Rectal smooth muscle tissue (tissue), 1 donor: ENCODE results near the gene SIRPD.

ENCODE experiments used
- H3K27ac ChIP-seq: one replicate; pipeline ENCODE4 v1.7.0; 2013; ENCODE audit warnings: low read depth, low read length, inconsistent platforms
- H3K27me3 ChIP-seq: one replicate; pipeline ENCODE4 v1.7.0; 2013; ENCODE audit warnings: low read length; ENCODE audit not compliant: control insufficient read depth, insufficient read depth
- H3K36me3 ChIP-seq: one replicate; pipeline ENCODE4 v1.7.0; 2013; ENCODE audit warnings: low read length; ENCODE audit not compliant: control insufficient read depth, insufficient read depth
- H3K4me1 ChIP-seq: one replicate; pipeline ENCODE4 v1.7.0; 2013; ENCODE audit warnings: low read length; ENCODE audit not compliant: control insufficient read depth, insufficient read depth
- H3K4me3 ChIP-seq: one replicate; pipeline ENCODE4 v1.7.0; 2013; ENCODE audit warnings: low read length
- H3K9ac ChIP-seq: one replicate; pipeline ENCODE4 v1.7.0; 2013; ENCODE audit warnings: low read length

Gene SIRPD

DNA sequence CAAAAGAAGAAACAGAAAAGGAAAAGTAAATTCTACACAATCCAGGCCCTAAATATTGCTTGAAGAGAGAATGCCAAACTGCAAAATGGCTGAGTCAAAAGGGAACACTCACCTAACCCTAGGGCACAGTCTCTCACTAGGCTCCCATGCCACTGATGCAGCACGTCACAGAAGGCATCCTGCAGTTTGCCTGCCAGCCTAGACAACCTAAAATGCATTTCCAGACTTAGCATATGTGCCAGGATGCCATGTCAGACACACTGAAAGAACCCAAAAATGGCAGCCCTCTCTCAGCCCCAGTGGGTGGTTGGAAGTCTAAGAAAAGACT, 10.6 kb upstream of the SIRPD start:
- no peak overlapping the region for H3K4me3 ChIP-seq
- no peaks in the 10 kb centered on the region for H3K36me3 ChIP-seq
- no peaks in the 10 kb centered on the region for H3K27me3 ChIP-seq
- H3K4me1 ChIP-seq, result no peaks in the 10 kb centered on the region
- no peak overlapping the region for H3K27ac ChIP-seq
- H3K9ac ChIP-seq, result no peak overlapping the region

- no peak overlapping the region for H3K27ac ChIP-seq
- no peak overlapping the region for H3K4me3 ChIP-seq
- no peak overlapping the region for H3K9ac ChIP-seq
- H3K27me3 ChIP-seq, result no peaks in the 10 kb centered on the region
- H3K36me3 ChIP-seq, result no peaks in the 10 kb centered on the region
- no peaks in the 10 kb centered on the region for H3K4me1 ChIP-seq
Observed at GRCh38 chr20:1567392-1568162, 10.1 kb upstream of the SIRPD start.

DNA sequence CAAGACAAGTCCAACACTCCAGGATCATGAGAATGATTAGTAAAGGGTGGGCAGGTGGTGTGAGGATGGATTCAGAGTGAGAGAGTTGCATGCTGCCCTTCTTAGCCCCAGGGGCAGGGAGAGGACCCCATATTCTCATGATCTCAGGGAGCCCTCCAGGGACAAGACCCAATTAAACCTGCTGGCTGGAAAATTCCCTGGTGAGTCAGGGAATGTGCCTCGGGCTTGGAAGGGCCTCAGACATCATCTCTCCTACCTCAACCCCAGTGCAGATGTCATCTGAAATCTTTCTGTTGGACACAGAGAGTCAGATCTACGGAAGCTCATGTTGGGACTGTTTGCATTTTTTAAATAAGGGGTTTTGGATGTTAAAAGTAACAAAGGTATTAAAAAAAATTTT, 9.2 kb upstream of the SIRPD start:
- H3K36me3 ChIP-seq, result no peaks in the 10 kb centered on the region
- H3K9ac ChIP-seq, result no peak overlapping the region
- H3K4me3 ChIP-seq, result no peak overlapping the region
- H3K27me3 ChIP-seq, result no peaks in the 10 kb centered on the region
- H3K27ac ChIP-seq, result no peak overlapping the region
- H3K4me1 ChIP-seq, result no peaks in the 10 kb centered on the region

DNA sequence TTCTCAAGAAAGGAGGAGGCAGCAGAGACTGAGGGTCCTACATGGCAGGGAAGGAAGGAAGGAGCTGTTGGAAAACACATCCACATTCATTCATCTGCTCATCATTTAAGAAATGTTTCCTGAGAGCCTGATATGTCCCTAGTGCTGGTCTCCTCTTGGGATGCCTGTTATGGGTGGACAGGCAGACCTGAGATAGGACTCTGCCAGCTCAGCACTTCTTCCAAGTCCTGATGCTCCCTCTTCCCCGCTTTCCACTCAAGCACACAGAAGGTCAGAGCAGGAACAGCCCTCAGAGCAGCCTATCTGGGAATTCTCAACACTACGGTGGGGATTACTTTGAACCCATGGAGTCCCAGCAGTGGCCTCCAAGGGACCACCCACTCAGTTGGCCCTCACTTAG, 8.0 kb upstream of the SIRPD start:
- H3K27me3 ChIP-seq, result no peaks in the 10 kb centered on the region
- H3K9ac ChIP-seq, result no peak overlapping the region
- H3K4me1 ChIP-seq, result no peaks in the 10 kb centered on the region
- H3K4me3 ChIP-seq, result no peak overlapping the region
- H3K27ac ChIP-seq, result no peak overlapping the region
- no peaks in the 10 kb centered on the region for H3K36me3 ChIP-seq

- Histone ChIP-seq H3K9ac (no peak overlapping the region), H3K4me3 (no peak overlapping the region), H3K4me1 (no peaks in the 10 kb centered on the region), H3K36me3 (no peaks in the 10 kb centered on the region), H3K27ac (no peak overlapping the region), H3K27me3 (no peaks in the 10 kb centered on the region)
Observed at GRCh38 chr20:1563598-1563997, 6.1 kb upstream of the SIRPD start.

GRCh38 chr20:1562622-1563021, 5.1 kb upstream of the SIRPD start:
- no peaks in the 10 kb centered on the region for H3K4me1 ChIP-seq
- no peaks in the 10 kb centered on the region for H3K27me3 ChIP-seq
- H3K4me3 ChIP-seq, result no peak overlapping the region
- no peak overlapping the region for H3K27ac ChIP-seq
- no peak overlapping the region for H3K9ac ChIP-seq
- no peaks in the 10 kb centered on the region for H3K36me3 ChIP-seq

GRCh38 chr20:1561350-1561749, 3.8 kb upstream of the SIRPD start:
- no peak overlapping the region for H3K9ac ChIP-seq
- H3K4me3 ChIP-seq, result no peak overlapping the region
- no peaks in the 10 kb centered on the region for H3K27me3 ChIP-seq
- H3K4me1 ChIP-seq, result no peaks in the 10 kb centered on the region
- no peaks in the 10 kb centered on the region for H3K36me3 ChIP-seq
- H3K27ac ChIP-seq, result no peak overlapping the region

DNA sequence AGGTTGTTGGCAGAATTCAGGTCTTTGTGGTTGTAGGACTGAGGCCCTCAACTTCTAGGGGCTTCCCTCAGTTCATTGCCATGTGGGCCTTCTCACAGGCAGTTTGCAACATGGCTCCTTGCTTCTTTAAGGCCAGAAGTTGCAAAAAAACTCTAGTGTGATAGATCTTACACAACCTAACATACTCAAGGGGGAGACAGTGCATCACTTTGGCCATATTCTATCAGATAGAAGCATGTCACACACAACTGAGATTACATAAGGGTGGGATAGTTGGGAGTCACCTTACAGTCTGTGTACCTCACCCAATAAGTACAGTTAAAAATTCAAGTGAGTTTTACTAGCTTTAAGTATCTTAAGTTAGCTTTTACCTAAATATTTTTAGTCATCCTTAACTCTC, 1.6 kb downstream of the SIRPD start:
- Histone ChIP-seq H3K9ac (no peak overlapping the region), H3K27ac (no peak overlapping the region), H3K4me1 (no peaks in the 10 kb centered on the region), H3K27me3 (no peaks in the 10 kb centered on the region), H3K4me3 (no peak overlapping the region), H3K36me3 (no peaks in the 10 kb centered on the region)

DNA sequence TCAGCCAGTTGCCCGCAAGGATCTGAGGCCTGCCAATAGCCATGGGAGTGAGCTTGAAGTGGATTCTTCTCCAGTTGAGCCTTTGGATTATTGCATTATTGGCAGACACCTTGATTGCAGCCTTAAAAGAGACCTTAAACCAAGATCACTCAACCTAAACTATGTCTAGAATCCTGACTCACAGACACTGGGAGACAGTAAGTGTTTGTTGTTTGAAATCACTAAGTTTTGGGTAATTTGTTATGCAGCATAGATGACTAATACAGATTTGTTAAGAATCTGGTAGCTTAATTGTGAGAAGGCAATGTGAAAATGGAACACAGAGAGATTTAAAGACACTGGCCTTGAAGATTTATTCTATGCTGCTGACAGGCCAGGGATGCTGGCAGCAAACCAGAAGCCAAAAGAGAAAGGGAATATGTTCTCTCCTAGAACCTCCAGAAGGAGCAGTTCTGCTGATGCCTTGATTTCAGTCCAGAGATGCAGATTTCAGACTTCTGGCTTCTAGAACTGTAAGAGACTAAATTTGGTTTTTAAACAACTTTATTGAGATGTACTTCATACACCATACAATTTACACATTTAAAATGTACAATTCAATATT, 17.6 kb downstream of the SIRPD start:
- Histone ChIP-seq H3K27ac (no peak overlapping the region), H3K9ac (no peak overlapping the region), H3K27me3 (no peaks in the 10 kb centered on the region), H3K4me1 (no peaks in the 10 kb centered on the region), H3K36me3 (no peaks in the 10 kb centered on the region), H3K4me3 (no peak overlapping the region)

- Histone ChIP-seq H3K36me3 (no peaks in the 10 kb centered on the region), H3K9ac (no peak overlapping the region), H3K4me3 (no peak overlapping the region), H3K27ac (no peak overlapping the region), H3K4me1 (no peaks in the 10 kb centered on the region), H3K27me3 (no peaks in the 10 kb centered on the region)
Observed at GRCh38 chr20:1538655-1539054, 18.9 kb downstream of the SIRPD start.

- Histone ChIP-seq H3K36me3 (no peaks in the 10 kb centered on the region), H3K4me3 (no peak overlapping the region), H3K4me1 (no peaks in the 10 kb centered on the region), H3K27me3 (no peaks in the 10 kb centered on the region), H3K27ac (no peak overlapping the region), H3K9ac (no peak overlapping the region)
Observed at GRCh38 chr20:1537731-1538058, 19.8 kb downstream of the SIRPD start.

DNA sequence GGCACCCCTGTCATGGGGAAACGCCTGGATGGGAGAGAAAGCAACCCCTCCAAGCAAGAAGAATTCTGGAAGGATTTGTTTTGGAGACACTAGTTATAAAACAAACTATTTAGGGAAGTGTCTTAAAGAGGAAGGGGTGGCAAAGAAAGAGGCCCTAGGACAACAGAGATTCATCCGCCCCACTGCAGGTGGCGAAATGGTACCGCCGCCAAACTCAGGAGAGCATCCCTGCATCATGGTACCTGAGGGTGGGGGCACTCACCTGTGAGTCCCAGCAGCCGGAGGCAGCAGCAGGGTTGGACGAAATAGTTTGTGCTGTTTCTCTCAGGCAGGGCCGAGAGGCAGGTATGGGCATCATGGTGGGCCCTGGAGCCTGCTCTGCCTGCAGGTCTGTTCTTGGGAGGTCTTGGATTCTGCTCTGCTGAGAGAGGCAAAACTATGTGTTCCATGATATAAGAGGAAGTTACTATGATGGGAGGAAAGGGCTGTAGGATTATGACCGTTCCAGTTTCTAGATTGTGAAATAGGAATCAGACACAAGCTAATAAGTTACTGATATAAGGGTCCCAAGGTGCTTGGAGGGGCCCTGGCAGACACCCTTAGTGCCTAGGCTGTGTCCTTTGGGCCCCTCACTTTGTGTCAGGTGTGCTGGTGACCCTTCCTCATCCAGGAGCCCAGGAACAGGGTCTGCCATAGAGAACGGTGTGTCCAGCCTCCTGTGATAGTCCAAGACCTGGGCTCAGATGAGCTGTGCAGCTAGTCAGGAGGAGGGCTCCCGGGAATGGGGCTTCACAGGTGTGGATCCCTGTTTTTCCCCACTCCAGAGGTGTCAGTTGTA, 20.4 kb downstream of the SIRPD start:
- no peaks in the 10 kb centered on the region for H3K4me1 ChIP-seq
- H3K27me3 ChIP-seq, result no peaks in the 10 kb centered on the region
- no peak overlapping the region for H3K9ac ChIP-seq
- H3K36me3 ChIP-seq, result no peaks in the 10 kb centered on the region
- H3K27ac ChIP-seq, result peak overlapping the region; percentile 16
- no peak overlapping the region for H3K4me3 ChIP-seq
